HG02571 (cell line): Measurements from ENCODE around the gene ZC3H12A.

Experiments used
- ATAC-seq: cut with Tn5 transposase; IDR thresholded peaks from one replicate; pipeline ENCODE4 v1.9.1; 2021; ENCODE audit warnings: mild to moderate bottlenecking, moderate library complexity; ENCODE audit not compliant: unreplicated experiment

Gene ZC3H12A

DNA sequence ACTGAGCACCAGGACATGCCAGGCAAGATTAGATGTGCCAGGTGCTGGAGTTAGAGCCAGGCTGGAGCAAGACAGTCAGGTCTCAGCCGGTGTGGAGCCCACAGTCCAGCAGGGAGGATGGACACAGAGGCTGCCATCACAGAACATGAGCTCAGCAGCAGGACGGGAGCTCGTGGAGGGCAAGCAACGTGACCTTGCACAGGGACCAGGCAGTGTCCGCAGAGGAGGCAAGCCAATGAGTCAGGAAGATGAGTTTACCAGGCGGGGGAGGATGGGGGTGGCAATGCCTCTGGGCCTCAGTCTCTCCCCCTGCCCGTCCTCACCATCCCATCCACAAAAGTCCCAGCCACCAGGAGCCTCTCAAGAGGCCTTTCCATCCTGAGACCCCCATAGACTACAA, 20.7 kb upstream of the ZC3H12A start:
- no peak for ATAC-seq

DNA sequence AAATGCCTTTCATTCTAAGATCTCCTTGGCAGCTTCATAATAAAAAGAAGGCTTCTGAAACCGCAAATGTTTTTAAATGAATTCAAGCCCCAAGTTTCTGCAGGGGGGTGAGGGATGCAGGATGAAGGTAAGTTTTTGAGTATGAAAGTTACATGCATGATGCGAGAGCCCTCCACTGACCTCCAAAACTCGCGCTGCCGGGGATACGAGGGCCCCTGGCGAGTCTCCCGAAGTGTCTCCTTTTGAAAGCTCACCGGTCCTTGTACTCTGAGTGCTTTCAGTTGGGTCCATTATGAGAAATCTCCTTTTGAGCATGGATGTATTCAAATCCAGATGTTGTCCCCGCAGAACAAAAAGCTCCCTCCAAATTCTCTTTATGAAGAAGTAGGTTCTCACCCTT, 18.9 kb upstream of the ZC3H12A start:
- ATAC-seq = no peak

DNA sequence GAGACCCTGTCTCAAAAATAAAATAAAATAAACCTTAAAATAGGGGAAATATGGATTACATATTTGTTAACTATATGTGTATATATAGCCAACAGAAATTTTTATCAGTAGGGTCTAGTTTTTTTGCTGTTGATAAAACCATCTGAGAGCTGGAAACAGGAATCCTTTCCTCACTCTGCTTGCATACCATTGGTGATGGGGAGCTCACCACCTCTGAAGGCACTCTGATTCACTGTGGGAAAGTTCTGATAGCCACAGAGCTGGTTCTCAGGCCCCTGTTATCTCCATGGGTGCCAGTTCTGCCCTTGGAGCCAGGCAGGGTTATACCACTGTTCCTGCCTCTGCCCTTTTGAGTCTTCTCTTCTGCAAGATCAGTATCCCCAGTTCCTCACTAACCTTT, 17.8 kb upstream of the ZC3H12A start:
- no peak for ATAC-seq

DNA sequence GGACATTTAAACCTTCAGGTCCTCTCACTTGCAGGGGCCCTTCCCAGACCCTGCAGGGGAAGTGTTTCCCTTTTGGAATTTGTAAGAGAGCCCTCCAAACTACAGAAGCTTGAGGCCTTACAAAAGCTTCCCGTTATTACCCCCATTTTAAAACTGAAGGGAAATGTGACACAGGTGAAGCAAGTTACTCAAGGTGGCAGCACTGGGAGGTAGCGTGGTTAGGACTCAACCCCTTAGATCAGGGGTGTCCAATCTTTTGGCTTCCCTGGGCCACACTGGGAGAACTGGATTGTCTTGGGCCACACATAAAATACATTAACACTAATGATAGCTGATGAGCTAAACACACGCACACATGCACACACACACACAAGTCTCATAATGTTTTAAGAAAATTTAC, 15.8 kb upstream of the ZC3H12A start:
- ATAC-seq = no peak

DNA sequence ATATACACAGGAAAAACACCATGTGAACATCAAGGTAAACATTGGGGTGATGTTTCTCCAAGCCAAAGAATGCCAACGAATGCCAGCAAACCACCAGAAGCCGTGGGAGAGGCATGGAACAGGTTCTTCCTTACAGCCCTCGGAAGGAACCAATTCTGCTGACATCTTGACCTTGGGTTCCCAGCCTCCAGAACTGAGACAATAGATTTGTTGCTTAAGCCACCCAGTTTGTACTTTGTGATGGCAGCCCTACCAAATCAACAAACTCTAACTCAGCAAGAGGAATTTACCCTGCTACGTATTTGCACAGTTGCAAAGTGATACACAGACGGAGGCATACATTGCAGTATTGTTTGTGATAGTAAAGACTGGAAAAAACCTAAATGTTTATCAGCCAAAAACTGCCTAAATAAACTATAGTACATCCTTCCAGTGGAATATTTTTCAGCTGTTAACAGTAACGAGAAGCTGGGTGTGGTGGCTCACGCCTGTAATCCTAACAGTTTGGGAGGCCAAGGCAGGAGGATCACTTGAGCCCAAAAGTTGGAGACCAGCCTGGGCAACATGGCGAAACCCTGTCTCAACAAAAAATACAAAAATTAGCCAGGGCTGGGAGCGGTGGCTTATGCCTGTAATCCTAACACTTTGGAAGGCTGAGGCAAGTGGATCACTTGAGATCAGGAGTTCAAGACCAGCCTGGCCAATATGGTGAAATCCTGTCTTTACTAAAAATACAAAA, 12.5 kb upstream of the ZC3H12A start:
- no peak for ATAC-seq

DNA sequence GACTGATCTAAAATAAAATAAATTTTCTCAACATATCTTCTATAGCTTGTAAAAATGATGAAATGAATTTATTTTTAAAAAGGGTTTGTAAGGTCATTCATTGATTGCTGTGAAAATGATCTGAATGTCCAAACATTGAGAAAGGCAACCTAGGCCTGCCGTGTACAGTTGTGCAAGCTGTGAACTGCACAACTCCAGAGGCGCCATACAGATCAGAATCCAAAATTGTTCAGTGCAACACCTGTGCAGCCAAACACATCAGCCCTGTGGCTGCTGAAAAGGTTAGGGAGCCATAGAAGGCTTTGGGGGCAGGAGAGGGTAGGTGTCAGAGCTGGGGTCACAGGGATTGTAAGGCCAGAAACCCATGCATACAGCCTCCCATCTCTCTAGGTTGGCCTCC, 9.9 kb upstream of the ZC3H12A start:
- ATAC-seq = no peak

DNA sequence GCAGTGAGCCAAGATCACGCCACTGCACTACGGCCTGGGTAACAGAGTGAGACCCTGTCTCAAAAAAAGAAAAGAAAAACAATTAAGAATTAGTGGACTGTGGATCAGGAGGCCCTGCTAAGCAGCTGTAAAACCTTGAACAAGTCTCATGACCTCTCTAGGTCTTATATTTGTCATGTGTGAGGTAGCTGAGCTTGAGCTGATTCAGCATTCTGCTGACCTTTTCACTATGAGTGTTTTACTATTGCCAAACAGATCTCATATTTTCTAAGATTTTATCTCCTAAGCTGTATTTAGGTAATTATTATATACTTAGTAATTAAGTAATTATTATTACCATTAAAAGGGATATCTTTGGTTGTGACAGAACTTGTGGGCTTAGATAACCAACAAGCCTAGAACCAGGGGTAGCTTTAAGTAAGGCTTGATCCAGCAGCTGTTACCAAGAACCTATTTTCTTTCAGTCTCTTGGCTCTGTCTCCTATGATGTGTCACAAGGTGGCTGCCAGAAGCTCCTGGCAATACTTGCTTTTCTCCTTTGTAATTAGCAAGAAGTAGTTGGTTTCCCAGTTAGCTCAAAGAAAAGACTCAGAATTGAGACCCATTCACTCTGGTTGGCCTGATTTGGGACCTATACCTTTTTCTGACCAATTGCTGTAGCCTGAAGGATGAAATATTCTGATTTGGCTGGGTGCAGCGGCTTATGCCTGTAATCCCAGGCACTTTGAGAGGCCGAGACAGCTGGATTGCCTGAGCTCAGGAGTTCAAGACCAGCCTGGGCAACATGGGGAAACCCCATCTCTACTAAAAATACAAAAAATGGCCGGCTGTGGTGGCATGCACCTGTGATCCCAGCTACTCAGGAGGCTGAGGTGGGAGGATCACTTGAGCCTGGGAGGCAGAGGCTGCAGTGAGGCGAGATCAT, 8.5 kb upstream of the ZC3H12A start:
- ATAC-seq = no peak

DNA sequence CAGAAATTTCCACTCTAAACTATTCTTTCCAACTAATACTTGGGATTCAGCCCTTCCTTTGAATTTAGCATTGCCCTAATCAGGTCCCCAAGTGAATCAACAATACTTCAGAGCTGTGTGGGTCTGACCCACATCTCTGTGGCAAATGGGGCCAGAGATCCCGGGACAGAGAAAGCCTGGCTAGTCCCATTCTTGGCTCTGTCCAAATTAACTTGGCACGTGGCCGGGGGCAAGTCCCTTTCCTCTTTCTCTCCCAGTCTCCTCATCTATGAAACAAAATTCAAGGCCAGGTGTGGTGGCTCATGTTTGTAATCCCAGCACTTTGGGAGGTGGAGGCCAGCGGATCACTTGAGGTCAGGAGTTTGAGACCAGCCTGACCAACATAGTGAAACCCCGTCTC, 6.3 kb upstream of the ZC3H12A start:
- ATAC-seq = no peak

DNA sequence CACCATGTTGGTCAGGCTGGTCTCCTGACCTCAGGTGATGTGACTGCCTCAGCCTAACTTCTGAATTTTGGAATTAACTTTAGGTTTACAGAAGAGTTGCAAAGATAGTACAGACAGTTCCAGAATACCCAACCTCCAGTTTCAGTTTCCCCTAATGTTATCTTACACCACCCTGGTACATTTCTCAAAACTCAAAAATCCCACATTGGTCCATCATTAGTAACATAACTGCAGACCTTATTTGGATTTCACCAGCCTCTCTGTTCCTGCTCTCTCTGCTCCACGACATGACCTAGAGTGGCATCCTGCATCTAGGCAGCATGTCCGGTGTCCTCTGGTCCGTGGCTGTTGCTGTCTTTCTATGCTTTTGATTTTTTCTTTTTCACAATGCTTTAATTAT, 5.0 kb upstream of the ZC3H12A start:
- no peak for ATAC-seq

DNA sequence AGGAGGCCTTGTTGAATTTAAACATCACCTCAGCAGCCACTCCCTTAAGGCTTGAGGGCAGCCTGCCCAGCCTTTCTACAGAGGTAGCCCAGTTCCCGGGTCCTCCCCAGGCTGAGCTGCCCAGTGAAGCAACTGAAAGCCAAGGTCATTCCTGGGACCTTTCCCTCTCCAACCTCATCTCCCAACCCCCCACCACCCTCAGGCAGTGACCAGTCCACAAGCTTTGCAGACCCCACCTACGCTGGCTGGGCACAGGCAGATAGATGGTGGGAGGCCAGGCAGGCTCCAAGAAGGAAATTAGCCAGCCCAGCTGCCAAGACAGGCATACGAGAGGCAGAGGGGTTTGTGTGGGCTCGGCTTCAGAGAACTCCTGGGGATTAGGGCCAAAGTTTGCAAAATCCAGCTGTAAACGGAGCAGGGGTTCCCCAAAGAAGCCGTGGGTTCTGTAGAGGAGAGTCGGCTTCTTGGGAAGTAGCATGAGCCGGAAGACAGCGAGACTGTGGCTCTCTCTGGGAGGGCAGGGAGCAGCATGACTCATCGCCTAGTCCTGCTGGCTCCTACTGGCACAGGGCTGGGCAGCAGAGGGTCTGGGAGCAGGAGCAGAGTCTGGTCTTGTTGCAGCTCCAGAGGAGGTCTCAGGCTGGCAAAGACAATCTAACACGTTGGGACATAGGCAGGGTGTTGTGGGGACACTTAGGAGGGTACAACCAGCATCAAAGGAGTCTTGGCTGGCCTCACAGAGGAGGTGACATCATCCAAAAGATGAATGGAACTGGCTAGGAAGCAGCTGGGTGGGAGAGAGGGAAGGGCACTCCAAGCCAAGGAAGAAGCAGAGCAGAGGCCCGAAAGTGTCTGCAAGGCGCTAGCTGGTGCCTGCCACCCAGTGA, 2.8 kb upstream of the ZC3H12A start:
- ATAC-seq = no peak

DNA sequence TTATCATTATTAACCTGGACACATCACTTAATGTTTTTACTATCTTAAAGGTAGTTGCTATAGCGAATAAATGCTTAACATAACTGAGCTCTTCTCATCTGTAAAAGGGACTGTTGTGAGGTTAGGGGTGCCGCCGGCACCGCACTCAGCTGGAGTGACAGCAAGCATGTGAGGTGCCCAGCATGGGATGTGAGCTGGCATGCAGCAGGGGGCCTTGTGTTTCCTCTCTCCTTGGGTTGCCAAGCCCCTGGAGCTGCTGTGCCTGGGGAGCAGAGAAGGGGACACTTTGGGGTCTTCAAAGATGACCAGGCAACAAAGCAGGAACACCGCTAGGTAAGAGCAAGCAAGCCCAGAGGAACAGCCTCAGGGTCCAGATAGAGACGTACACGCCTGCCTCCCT, 2.1 kb upstream of the ZC3H12A start:
- no peak for ATAC-seq

DNA sequence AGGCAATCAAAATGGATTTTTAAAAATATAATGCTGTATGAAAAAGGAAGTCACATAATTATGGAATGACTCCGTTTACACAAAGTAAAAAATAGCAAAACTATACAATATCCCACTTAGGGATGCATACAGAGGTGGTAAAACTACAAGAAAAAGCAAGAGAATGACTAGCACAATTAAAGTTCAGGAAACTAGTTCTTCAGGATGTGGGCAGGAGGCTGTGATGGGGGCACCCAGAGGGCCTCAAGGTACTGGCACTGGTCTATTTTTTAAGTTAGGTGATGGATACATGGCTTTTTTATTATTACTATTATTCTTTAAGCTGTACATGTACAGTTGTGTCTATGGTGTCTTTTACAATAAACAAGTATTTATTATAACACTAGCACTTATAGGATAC, 1.4 kb upstream of the ZC3H12A start:
- ATAC-seq = no peak

DNA sequence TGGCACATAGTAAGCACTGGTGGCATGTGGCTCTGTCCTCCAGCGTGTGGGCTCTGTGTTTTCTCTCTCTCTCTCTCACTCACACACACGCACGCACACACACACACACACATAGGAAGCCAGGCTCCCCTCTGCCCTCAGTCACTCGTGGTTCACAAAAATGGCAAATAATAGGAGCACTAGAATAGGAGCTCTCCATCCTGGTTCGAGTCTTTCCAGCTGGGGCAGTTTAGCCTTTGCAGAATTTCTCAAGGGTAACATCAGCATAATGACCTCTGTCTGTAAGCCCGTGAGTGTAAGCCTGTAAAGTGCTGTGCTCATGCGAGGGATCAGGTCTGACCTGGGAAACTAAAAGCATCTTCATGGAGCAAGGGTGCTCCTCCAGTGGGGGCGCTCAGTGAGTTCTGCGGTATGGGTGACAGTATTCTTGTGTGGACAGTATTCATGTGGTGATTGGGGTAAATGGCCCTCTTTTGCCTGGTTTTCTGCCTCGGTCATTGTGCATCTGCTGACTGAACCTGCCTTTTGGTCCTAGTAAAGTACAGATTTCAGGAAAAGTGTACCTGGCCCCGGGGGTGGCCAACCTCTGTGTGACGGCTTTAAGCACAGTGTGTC, 842 bp upstream of the ZC3H12A start:
- ATAC-seq = no peak

DNA sequence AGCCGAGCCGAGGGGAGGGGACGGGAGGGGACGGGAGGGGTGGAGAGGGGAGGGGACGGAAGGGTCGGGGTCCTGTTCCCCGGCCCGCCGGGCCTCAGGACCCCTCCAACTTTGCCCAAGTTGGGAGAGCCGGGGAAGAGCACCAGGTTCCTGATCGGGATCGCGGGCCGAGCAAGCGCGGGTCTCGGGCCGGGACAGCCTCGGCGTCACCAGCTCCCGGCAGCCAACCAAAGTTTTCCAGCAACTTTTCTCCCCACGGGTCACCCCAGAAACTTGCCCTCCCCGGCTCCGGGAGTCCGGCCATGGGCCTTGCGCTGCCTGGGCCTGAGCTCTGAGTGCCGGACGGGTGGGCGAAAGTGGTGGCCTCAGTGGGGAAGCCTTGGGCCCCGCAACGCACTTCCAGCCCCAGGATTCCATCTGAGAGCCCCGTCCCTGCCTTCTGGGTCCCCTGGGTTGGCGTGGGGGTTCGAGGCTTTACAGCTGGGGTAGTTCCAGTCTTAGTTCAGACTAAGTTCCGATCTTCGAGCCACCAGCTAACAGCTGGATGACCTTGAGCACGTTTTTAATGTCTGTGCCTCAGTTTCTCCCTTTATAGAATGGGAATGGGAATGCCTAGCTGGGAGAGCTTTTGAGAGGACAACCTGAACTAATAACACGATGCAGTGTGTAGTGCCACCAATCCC, 458 bp downstream of the ZC3H12A start:
- ATAC-seq = peak; percentile 7

DNA sequence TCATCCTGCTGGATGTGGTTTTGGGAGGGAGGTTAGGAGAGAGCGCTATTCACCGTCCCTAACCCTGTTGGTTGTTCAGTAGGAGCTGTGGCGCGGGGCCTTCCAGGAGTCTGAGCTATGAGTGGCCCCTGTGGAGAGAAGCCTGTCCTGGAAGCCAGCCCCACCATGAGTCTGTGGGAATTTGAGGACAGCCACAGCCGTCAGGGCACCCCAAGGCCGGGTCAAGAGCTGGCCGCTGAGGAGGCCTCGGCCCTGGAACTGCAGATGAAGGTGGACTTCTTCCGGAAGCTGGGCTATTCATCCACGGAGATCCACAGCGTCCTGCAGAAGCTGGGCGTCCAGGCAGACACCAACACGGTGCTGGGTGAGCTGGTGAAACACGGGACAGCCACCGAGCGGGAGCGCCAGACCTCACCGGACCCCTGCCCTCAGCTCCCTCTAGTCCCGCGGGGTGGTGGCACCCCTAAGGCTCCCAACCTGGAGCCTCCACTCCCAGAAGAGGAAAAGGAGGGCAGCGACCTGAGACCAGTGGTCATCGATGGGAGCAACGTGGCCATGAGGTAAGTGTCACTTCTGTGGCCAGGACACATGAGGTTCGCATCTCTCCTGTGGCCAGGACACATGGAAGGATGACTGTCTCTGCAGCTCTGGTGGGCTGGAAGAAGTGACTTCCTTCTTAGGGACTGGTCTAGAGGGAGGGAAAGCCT, 1.2 kb downstream of the ZC3H12A start:
- ATAC-seq = no peak

DNA sequence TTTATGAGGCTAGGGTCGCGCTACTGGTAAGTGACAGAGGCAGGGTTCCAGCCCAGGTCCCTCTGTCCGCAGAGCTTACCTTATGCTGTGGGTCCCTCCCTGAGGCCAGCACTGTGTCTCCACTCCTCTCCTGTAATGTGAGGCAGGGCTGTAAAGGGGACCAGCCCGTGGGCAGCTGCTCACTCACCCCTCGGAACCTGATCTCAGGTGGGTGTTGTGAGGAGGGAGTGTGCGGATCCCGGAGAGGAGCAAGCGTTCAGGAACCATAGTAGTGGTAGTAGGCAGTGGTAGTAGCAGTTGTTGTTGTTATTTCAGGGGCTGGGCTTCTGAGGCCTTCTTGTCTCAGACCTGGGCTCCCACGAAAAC, 1.7 kb downstream of the ZC3H12A start:
- no peak for ATAC-seq

DNA sequence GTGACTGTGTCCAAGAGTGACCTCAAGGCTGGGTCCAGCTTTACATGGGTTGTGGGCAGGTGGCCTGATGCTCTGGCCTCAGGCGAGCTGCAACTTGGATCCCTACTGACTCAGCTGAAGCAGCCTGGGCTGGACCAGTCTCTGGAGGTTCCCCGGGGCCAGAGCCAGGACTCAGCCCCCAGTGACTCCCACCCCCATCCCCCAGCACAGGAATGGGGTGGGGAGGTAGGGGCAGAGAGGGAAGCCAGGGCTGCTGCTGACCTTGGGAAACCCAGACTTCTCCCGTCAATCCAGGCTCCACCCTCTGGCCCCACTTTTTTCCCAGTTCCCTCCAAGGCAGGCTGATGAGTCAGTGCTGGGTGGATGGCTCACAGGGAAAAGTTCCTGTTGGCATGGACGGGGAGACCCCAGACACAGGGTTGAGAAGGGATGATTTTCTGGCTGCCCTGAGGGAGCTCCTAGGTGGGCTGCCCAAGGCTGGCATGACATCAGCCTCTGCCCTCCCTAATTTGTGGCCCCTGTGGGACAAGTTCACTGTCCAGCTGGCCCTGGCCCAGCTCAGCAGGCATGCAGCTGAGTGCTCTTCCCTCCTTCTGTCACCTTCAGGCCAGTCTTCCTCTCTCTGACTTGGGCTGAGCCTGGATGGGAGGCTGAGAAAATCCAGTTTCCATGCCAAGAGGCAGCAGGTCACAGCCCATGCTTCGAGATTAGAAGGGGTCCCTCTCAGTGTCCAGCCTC, 2.2 kb downstream of the ZC3H12A start:
- ATAC-seq = no peak

DNA sequence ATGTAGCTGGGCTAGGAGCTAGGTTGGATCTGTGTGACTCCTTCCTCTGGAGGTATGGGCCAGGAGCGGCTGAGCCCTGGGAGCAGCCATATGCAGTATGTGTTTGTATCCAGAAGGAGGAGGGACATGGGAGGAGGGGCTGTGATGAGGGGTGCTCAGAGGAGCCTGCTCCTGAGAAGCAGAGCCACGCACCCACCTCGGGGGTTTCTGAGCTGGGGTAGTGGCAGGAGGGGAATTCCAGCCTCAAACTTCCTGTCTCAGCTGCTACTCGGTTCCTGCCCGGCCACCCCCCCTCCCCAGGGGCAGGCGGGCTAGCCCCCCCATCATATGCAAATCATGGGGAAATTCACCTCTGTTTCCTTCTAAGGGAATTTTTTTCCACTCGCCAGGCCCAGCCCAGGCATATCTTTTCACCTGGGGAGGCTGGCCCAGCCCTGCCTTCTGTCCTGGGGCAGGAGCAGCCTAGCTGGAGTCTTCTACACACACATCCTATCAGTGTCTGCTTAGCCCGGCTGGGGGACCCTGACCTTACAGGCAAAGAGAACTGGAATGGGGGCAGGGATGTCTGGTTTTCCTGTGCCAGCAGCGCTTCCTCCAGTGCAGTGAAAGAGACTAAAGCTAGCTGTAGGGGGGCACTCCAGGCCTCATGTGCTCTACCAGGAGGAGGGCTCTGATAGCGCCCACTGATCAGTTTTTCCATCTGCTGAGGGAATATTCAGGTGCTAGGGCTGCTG, 3.0 kb downstream of the ZC3H12A start:
- ATAC-seq = peak; percentile 37
